GM12878 (cell line): ENCODE data around the gene INPP4B. TPM values are rescaled to one million over a fixed set of nuclear protein-coding genes. Genes with fewer than 3 reads are reported as not detected.

ENCODE experiments used
- ATAC-seq: fragments of 200-7000 bp; cut with Tn5 transposase; 3 replicates; pipeline ENCODE4 v1.9.1; 2020; ENCODE audit warnings: mild to moderate bottlenecking, moderate library complexity
- BruUV-seq: library from RNA; stranded (reverse); fragments of 400-500 nt; replicated peaks from 2 replicates; lab custom pipeline; 2021; lab: Mats Ljungman, UMichigan
- CTCF ChIA-PET: fragments of 300-600 bp; sonication (Branson Sonifier 250); formaldehyde crosslinking; extraction: SDS; loops from one replicate; lab custom pipeline; 2021; ENCODE audit warnings: inconsistent platforms; lab: Yijun Ruan, JAX
- POLR2A ChIA-PET: fragments of 350-600 bp; formaldehyde crosslinking; extraction: SDS; loops from one replicate; lab custom pipeline; 2021; ENCODE audit warnings: inconsistent platforms; lab: Charles Lee
- RAD21 ChIA-PET: fragments of 300-600 bp; sonication (Branson Sonifier 250); formaldehyde crosslinking; loops from one replicate; lab custom pipeline; 2023; ENCODE audit warnings: antibody characterized with exemption; ENCODE audit not compliant: unreplicated experiment; lab: Charles Lee
- SMC1A ChIA-PET: fragments of 300-600 bp; sonication (Branson Sonifier 250); formaldehyde crosslinking; loops from one replicate; lab custom pipeline; 2023; ENCODE audit not compliant: unreplicated experiment, uncharacterized antibody; lab: Charles Lee
- DNase-seq: peaks from one replicate; pipeline ENCODE4 v3.0.0-alpha.2; 2011; ENCODE audit warnings: low read depth, low spot score
- FAIRE-seq: peaks from 3 replicates; lab custom pipeline; 2011; peaks lifted over from hg19 to GRCh38; lab: Jason Lieb, UNC
- H2AFZ ChIP-seq: 2 replicates; pipeline ENCODE4 v1.6.0; 2011; ENCODE audit warnings: low read depth, low read length, control low read depth; ENCODE audit not compliant: control insufficient read depth
- H3K27ac ChIP-seq: 2 replicates; pipeline ENCODE4 v1.5.1; 2011; ENCODE audit warnings: control low read depth; ENCODE audit not compliant: control insufficient read depth, insufficient read depth
- H3K27me3 ChIP-seq, 2 experiments: replicated peaks in 1 of 2; 2 replicates each; pipeline versions ENCODE4 v1.6.0 to v1.6.1; 2011; ENCODE audit warnings: low read length in 1 of 2; ENCODE audit not compliant: control insufficient read depth in 2 of 2, insufficient read depth in 2 of 2
- H3K36me3 ChIP-seq, 2 experiments: 2 replicates each; pipeline ENCODE4 v1.5.1; 2011; ENCODE audit warnings: low read length in 1 of 2; ENCODE audit not compliant: control insufficient read depth in 2 of 2, insufficient read depth in 2 of 2
- H3K4me1 ChIP-seq: 2 replicates; pipeline ENCODE4 v1.6.1; 2011; ENCODE audit warnings: mild to moderate bottlenecking, low read length, moderate library complexity, mixed read lengths; ENCODE audit not compliant: control insufficient read depth, insufficient read depth
- H3K4me2 ChIP-seq: 2 replicates; pipeline ENCODE4 v1.6.0; 2011; ENCODE audit warnings: control low read depth; ENCODE audit not compliant: control insufficient read depth, insufficient read depth
- H3K4me3 ChIP-seq: fragments of 200-600 bp; sonication (generic); 2 replicates; pipeline ENCODE4 v1.5.1; 2016
- H3K79me2 ChIP-seq: 2 replicates; pipeline ENCODE4 v1.6.0; 2011; ENCODE audit warnings: low read length; ENCODE audit not compliant: control insufficient read depth, insufficient read depth
- H3K9ac ChIP-seq: 2 replicates; pipeline ENCODE4 v1.8.0; 2011; ENCODE audit warnings: low read length, control low read depth, mixed read lengths; ENCODE audit not compliant: control insufficient read depth, insufficient read depth
- H3K9me3 ChIP-seq: replicated peaks from 3 replicates; pipeline ENCODE4 v1.5.1; 2011; ENCODE audit warnings: mild to moderate bottlenecking, low read length; ENCODE audit not compliant: control insufficient read depth, insufficient read depth
- H4K20me1 ChIP-seq: 2 replicates; pipeline ENCODE4 v1.6.0; 2011; ENCODE audit not compliant: control insufficient read depth, insufficient read depth
- BCLAF1 ChIP-seq: fragments of 450-650 bp; IDR thresholded peaks from 2 replicates; pipeline ENCODE4 v1.6.1; 2017; ENCODE audit warnings: antibody characterized with exemption, mild to moderate bottlenecking, moderate library complexity
- CREM ChIP-seq: IDR thresholded peaks from 2 replicates; pipeline ENCODE4 v1.6.1; 2014; ENCODE audit warnings: antibody characterized with exemption, low read depth
- SMAD5 ChIP-seq: IDR thresholded peaks from 2 replicates; pipeline ENCODE4 v1.6.1; 2016; ENCODE audit warnings: antibody characterized with exemption, low read depth
- SP1 ChIP-seq: IDR thresholded peaks from one replicate; pipeline ENCODE4 v1.6.1; 2011; ENCODE audit warnings: low read depth, low read length
- STAT3 ChIP-seq: IDR thresholded peaks from 2 replicates; pipeline ENCODE4 v1.6.1; 2011; ENCODE audit warnings: low read depth, low read length, improper control_type of control experiment
- TAF1 ChIP-seq: IDR thresholded peaks from 2 replicates; pipeline ENCODE4 v1.6.1; 2011; ENCODE audit warnings: mild to moderate bottlenecking, low read depth, low read length, borderline replicate concordance
- TBL1XR1 ChIP-seq: IDR thresholded peaks from 2 replicates; pipeline ENCODE4 v1.6.1; 2012; ENCODE audit warnings: low read depth, low read length, improper control_type of control experiment
- ZZZ3 ChIP-seq: IDR thresholded peaks from 2 replicates; pipeline ENCODE4 v1.6.1; 2011; ENCODE audit warnings: low read depth; ENCODE audit not compliant: control insufficient read depth, insufficient read length
- WGBS: methylation state at CpG from one replicate; pipeline ENCODE4 v1.1.6; 2016; ENCODE audit warnings: low lambda C conversion rate; ENCODE audit not compliant: insufficient replicate concordance, insufficient coverage; ENCODE audit errors: missing lambda C conversion rate; 5-methylcytosine and 5-hydroxymethylcytosine counted together
- in situ Hi-C: fragments of 300-500 bp; cut with MboI; formaldehyde crosslinking; loops from 9 replicates; pipeline ENCODE4 v1.14.3; 2018; ENCODE audit warnings: mixed read lengths
- intact Hi-C: fragments of 100-400 bp; cut with micrococcal nuclease; formaldehyde crosslinking; loops from one replicate; pipeline ENCODE4 v1.14.2; 2022; ENCODE audit not compliant: unreplicated experiment
- polyA plus RNA-seq, 11 experiments: library from polyadenylated mRNA; depleted of rRNA in 4 of 11; unstranded in 6 of 11; stranded (reverse) in 5 of 11; fragments of >200 nt; fragmentation: Nextera tagmentation in 4 of 11; fragmentation: Illumina TruSeq in 1 of 11; extraction: Ambion mirVana in 4 of 11; extraction: Trizol in 1 of 11; gene quantifications; 1 replicate in 1 of 11; 2 replicates in 10 of 11; pipeline versions ENCODE4 v1.2.1 to v1.2.3, GENCODE V29; 2011 to 2016; ENCODE audit warnings: inconsistent platforms in 2 of 11, missing spikeins in 2 of 11, low read depth in 1 of 11
- total RNA-seq, 4 experiments: library from RNA; depleted of rRNA in 3 of 4; stranded (reverse); fragments of >200 nt in 3 of 4; fragmentation: Illumina TruSeq in 1 of 4; extraction: Trizol in 1 of 4; gene quantifications; 2 replicates each; pipeline versions ENCODE4 v1.2.1 to v1.2.3, GENCODE V29; 2013 to 2021
- TF ChIP-seq, protein P1 (sequence below): fragments of 450-650 bp; IDR thresholded peaks from 2 replicates; pipeline ENCODE4 v1.6.1; 2017; ENCODE audit warnings: low read depth, mild to moderate bottlenecking, moderate library complexity
- TF ChIP-seq, protein P2 (sequence below): fragments of 450-650 bp; formaldehyde crosslinking; IDR thresholded peaks from 2 replicates; pipeline ENCODE4 v1.4.0; 2022; ENCODE audit warnings: mild to moderate bottlenecking, moderate library complexity

Gene INPP4B
- total and polyA plus RNA-seq, 10 of the 15 experiments (the other 5 are each of a cell fraction or from before 2014, with no cell fraction given) = 0.53 to 11.2 (median 0.95) TPM

- TF ChIP-seq BCLAF1 = no peak
These were observed 148.2 kb downstream of the INPP4B start (continued) for GRCh38 chr4:142697928-142698327.

- WGBS = 18% methylated on average over 2 of the region's 2 CpGs
- H3K36me3 ChIP-seq = no peaks in the 10 kb centered on the region
- H3K9ac ChIP-seq = no peak overlapping the region
- no peak overlapping the region for H3K4me3 ChIP-seq
- no peaks in the 10 kb centered on the region for H3K27me3 ChIP-seq
- no peak for TF ChIP-seq SMAD5
- no peak for TF ChIP-seq ZZZ3
- TF ChIP-seq, protein P1, sequence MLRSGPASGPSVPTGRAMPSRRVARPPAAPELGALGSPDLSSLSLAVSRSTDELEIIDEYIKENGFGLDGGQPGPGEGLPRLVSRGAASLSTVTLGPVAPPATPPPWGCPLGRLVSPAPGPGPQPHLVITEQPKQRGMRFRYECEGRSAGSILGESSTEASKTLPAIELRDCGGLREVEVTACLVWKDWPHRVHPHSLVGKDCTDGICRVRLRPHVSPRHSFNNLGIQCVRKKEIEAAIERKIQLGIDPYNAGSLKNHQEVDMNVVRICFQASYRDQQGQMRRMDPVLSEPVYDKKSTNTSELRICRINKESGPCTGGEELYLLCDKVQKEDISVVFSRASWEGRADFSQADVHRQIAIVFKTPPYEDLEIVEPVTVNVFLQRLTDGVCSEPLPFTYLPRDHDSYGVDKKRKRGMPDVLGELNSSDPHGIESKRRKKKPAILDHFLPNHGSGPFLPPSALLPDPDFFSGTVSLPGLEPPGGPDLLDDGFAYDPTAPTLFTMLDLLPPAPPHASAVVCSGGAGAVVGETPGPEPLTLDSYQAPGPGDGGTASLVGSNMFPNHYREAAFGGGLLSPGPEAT = no peak
- TF ChIP-seq SP1 = no peak
- TF ChIP-seq TBL1XR1 = no peak
- no peak for TF ChIP-seq CREM
- TF ChIP-seq TAF1 = no peak
- TF ChIP-seq, protein P2, sequence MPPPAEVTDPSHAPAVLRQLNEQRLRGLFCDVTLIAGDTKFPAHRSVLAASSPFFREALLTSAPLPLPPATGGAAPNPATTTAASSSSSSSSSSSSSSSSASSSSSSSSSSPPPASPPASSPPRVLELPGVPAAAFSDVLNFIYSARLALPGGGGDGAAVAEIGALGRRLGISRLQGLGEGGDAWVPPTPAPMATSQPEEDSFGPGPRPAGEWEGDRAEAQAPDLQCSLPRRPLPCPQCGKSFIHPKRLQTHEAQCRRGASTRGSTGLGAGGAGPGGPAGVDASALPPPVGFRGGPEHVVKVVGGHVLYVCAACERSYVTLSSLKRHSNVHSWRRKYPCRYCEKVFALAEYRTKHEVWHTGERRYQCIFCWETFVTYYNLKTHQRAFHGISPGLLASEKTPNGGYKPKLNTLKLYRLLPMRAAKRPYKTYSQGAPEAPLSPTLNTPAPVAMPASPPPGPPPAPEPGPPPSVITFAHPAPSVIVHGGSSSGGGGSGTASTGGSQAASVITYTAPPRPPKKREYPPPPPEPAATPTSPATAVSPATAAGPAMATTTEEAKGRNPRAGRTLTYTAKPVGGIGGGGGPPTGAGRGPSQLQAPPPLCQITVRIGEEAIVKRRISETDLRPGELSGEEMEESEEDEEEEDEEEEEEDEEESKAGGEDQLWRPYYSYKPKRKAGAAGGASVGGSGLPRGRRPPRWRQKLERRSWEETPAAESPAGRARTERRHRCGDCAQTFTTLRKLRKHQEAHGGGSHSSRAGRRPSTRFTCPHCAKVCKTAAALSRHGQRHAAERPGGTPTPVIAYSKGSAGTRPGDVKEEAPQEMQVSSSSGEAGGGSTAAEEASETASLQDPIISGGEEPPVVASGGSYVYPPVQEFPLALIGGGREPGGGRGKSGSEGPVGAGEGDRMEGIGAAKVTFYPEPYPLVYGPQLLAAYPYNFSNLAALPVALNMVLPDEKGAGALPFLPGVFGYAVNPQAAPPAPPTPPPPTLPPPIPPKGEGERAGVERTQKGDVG (CRISPR knock-in tag) = no peak
- TF ChIP-seq STAT3 = no peak
- POLR2A ChIA-PET = no interaction called here
- H2AFZ ChIP-seq = no peak overlapping the region
- no peaks in the 10 kb centered on the region for H3K79me2 ChIP-seq
- no peaks in the 10 kb centered on the region for H3K9me3 ChIP-seq
- RAD21 ChIA-PET = no interaction called here
- CTCF ChIA-PET = no interaction called here
- DNase-seq = no peak
- no peak overlapping the region for H3K27ac ChIP-seq
- H3K4me1 ChIP-seq = no peaks in the 10 kb centered on the region
- in situ Hi-C loops (no loop called here), intact Hi-C loops (no loop called here)
- no peaks in the 10 kb centered on the region for H4K20me1 ChIP-seq
- SMC1A ChIA-PET = interaction anchor here (1.0 to 1.3 kb wide), 3 partner anchors 9 to 18 kb away, joined by 3 to 5 read pairs (median 3); no protein-coding TSS in a partner anchor
- FAIRE-seq = no peak
- no peak overlapping the region for H3K4me2 ChIP-seq
- no TSS peak for BruUV-seq
- ATAC-seq = no peak
These were observed 148.8 kb downstream of the INPP4B start for GRCh38 chr4:142697320-142697719.
